GM12891 (cell line): ENCODE results near the gene FFAR2.
A peak's percentile ranks its signal among the peaks of the same experiment; 100 is the strongest.

Experiments
- POLR2A ChIP-seq: IDR thresholded peaks from 2 replicates; pipeline ENCODE4 v1.6.1; 2011; ENCODE audit warnings: low read depth, low read length, control low read depth
- POLR2AphosphoS5 ChIP-seq: IDR thresholded peaks from 2 replicates; pipeline ENCODE4 v1.6.1; 2011; ENCODE audit warnings: low read depth, low read length, control low read depth
- POU2F2 ChIP-seq: IDR thresholded peaks from 2 replicates; pipeline ENCODE4 v1.6.1; 2011; ENCODE audit warnings: low read depth, mild to moderate bottlenecking, control low read depth, low read length, moderate library complexity
- SPI1 ChIP-seq: IDR thresholded peaks from 2 replicates; pipeline ENCODE4 v1.6.1; 2011; ENCODE audit warnings: low read depth, low read length, control low read depth
- TAF1 ChIP-seq: IDR thresholded peaks from 2 replicates; pipeline ENCODE4 v1.6.1; 2011; ENCODE audit warnings: low read depth, low read length, control low read depth

- TF ChIP-seq TAF1 (no peak), SPI1 (peak; percentile 16; the same call in 1 of the 2 replicates), POLR2AphosphoS5 (no peak), POLR2A (no peak), POU2F2 (no peak)
Observed at GRCh38 chr19:35460608-35461007, 12.6 kb downstream of the FFAR2 start.
